HepG2 (cell line): ENCODE results near the gene CST8. TPM values are rescaled to one million over a fixed set of nuclear protein-coding genes. Genes with fewer than 3 reads are reported as not detected.

Experiments
- ATAC-seq: fragments of 200-7000 bp; cut with Tn5 transposase; 3 replicates; pipeline ENCODE4 v1.9.1; 2020; ENCODE audit warnings: mild to moderate bottlenecking, moderate library complexity
- BruUV-seq: library from RNA; stranded (reverse); fragments of 400-500 nt; replicated peaks from 2 replicates; lab custom pipeline; 2021; lab: Mats Ljungman, UMichigan
- CTCF ChIA-PET: fragments of 300-600 bp; formaldehyde crosslinking; extraction: SDS; loops from one replicate; lab custom pipeline; 2021; ENCODE audit warnings: low total read pairs, inconsistent platforms, low intra/inter-chr PET ratio; lab: Yijun Ruan, JAX
- POLR2A ChIA-PET: fragments of 350-600 bp; sonication (Branson Sonifier 250); formaldehyde crosslinking; loops from one replicate; lab custom pipeline; 2020; ENCODE audit warnings: antibody characterized with exemption, inconsistent platforms; lab: Yijun Ruan, JAX
- DNase-seq: peaks from one replicate; pipeline ENCODE4 v3.0.0-alpha.2; 2015; ENCODE audit warnings: low spot score
- FAIRE-seq: peaks from 3 replicates; lab custom pipeline; 2011; peaks lifted over from hg19 to GRCh38; lab: Jason Lieb, UNC
- H2AFZ ChIP-seq: one replicate; pipeline ENCODE4 v1.6.1; 2011; ENCODE audit warnings: low read length, inconsistent platforms
- H3K27ac ChIP-seq: fragments of 300-600 bp; 3 replicates; pipeline ENCODE4 v1.8.0; 2011; ENCODE audit warnings: mixed run types, mild to moderate bottlenecking, mixed read lengths, low read length, inconsistent platforms; ENCODE audit not compliant: insufficient read depth; ENCODE audit errors: extremely low read length
- H3K27me3 ChIP-seq, 2 experiments: fragments of 200-600 bp in 1 of 2; 2 replicates in 1 of 2; 3 replicates in 1 of 2; pipeline versions ENCODE4 v1.6.0 to v1.8.0; 2011; ENCODE audit warnings: low read length in 2 of 2, mild to moderate bottlenecking in 2 of 2, moderate library complexity in 2 of 2, inconsistent platforms in 1 of 2; ENCODE audit not compliant: insufficient read depth in 2 of 2, control insufficient read depth in 1 of 2
- H3K36me3 ChIP-seq, 2 experiments: fragments of 200-600 bp in 1 of 2; replicated peaks in 1 of 2; 2 replicates in 1 of 2; 3 replicates in 1 of 2; pipeline versions ENCODE4 v1.5.1 to v1.8.0; 2011; ENCODE audit warnings: low read length in 2 of 2, inconsistent platforms in 1 of 2; ENCODE audit not compliant: insufficient read depth in 2 of 2, control insufficient read depth in 1 of 2
- H3K4me1 ChIP-seq: 2 replicates; pipeline ENCODE4 v1.5.1; 2012; ENCODE audit warnings: low read length, inconsistent platforms; ENCODE audit not compliant: insufficient read depth
- H3K4me2 ChIP-seq: 2 replicates; pipeline ENCODE4 v1.6.0; 2011; ENCODE audit warnings: low read depth, low read length, inconsistent platforms
- H3K4me3 ChIP-seq, 3 experiments: fragments of 200-600 bp in 1 of 3; sonication (generic), shearing (Covaris generic) in 1 of 3; replicated peaks in 1 of 3; 2 replicates each; pipeline ENCODE4 v1.5.1; 2011 to 2016; ENCODE audit warnings: low read length in 3 of 3, inconsistent platforms in 2 of 3, low read depth in 2 of 3, mild to moderate bottlenecking in 2 of 3, control low read depth in 1 of 3, mixed read lengths in 1 of 3; ENCODE audit not compliant: insufficient read depth in 1 of 3
- H3K79me2 ChIP-seq: one replicate; pipeline ENCODE4 v1.6.1; 2011; ENCODE audit warnings: low read length, inconsistent platforms; ENCODE audit not compliant: insufficient read depth
- H3K9ac ChIP-seq: 2 replicates; pipeline ENCODE4 v1.6.0; 2011; ENCODE audit warnings: mild to moderate bottlenecking, low read depth, low read length, inconsistent platforms; ENCODE audit not compliant: insufficient read depth
- H3K9me3 ChIP-seq: 2 replicates; pipeline ENCODE4 v1.5.1; 2012; ENCODE audit warnings: mild to moderate bottlenecking, low read length
- H4K20me1 ChIP-seq: 2 replicates; pipeline ENCODE4 v1.6.0; 2011; ENCODE audit warnings: inconsistent platforms, mild to moderate bottlenecking, low read length, moderate library complexity; ENCODE audit not compliant: insufficient read depth
- AKNA ChIP-seq: sonication (generic); formaldehyde crosslinking; IDR thresholded peaks from 2 replicates; pipeline ENCODE4 v1.4.0; 2020; ENCODE audit warnings: missing genetic modification reagents, borderline replicate concordance
- BCL3 ChIP-seq: sonication (generic); formaldehyde crosslinking; IDR thresholded peaks from 2 replicates; pipeline ENCODE4 v1.5.1; 2020; ENCODE audit warnings: mild to moderate bottlenecking, missing genetic modification reagents, moderate library complexity
- DDIT3 ChIP-seq: sonication (generic); formaldehyde crosslinking; IDR thresholded peaks from 2 replicates; pipeline ENCODE4 v1.4.0; 2020; ENCODE audit warnings: mild to moderate bottlenecking, missing genetic modification reagents
- DZIP1 ChIP-seq: sonication (generic); formaldehyde crosslinking; IDR thresholded peaks from 2 replicates; pipeline ENCODE4 v1.5.0; 2020; ENCODE audit warnings: mild to moderate bottlenecking, missing genetic modification reagents
- ONECUT2 ChIP-seq: sonication (generic); formaldehyde crosslinking; IDR thresholded peaks from 2 replicates; pipeline ENCODE4 v1.4.0; 2020; ENCODE audit warnings: missing genetic modification reagents
- TRAFD1 ChIP-seq: sonication (generic); formaldehyde crosslinking; IDR thresholded peaks from 2 replicates; pipeline ENCODE4 v1.5.1; 2020; ENCODE audit warnings: missing genetic modification reagents, mild to moderate bottlenecking, borderline replicate concordance
- ZNF18 ChIP-seq: sonication (generic); formaldehyde crosslinking; IDR thresholded peaks from 2 replicates; pipeline ENCODE4 v1.8.0; 2022; ENCODE audit warnings: mild to moderate bottlenecking, missing genetic modification reagents; ENCODE audit not compliant: insufficient replicate concordance
- ZNF383 ChIP-seq: sonication (generic); formaldehyde crosslinking; IDR thresholded peaks from 2 replicates; pipeline ENCODE4 v1.4.0; 2020; ENCODE audit warnings: missing genetic modification reagents, mild to moderate bottlenecking, borderline replicate concordance
- WGBS: methylation state at CpG from one replicate; pipeline ENCODE4 v1.1.6; 2017; ENCODE audit warnings: low lambda C conversion rate; 5-methylcytosine and 5-hydroxymethylcytosine counted together
- in situ Hi-C: cut with HindIII; loops from 2 replicates; pipeline ENCODE4 v1.10.0; 2017; ENCODE audit warnings: low pct_unique_long_range_greater_than_20kb; ENCODE audit not compliant: extremely low pct_ligation_motif_present
- intact Hi-C: fragments of 100-400 bp; cut with micrococcal nuclease; formaldehyde crosslinking; loops from one replicate; pipeline ENCODE4 v1.10.0; 2022; ENCODE audit not compliant: unreplicated experiment
- polyA plus RNA-seq, 8 experiments: library from polyadenylated mRNA; depleted of rRNA in 3 of 8; stranded (reverse) in 7 of 8; unstranded in 1 of 8; fragments of >200 nt; fragmentation: Illumina TruSeq in 4 of 8; extraction: Trizol in 4 of 8; gene quantifications; 2 replicates each; pipeline versions ENCODE4 v1.2.1 to v1.2.3, GENCODE V29; 2011 to 2016; ENCODE audit warnings: low read depth in 4 of 8, missing spikeins in 1 of 8, mixed read lengths in 1 of 8; ENCODE audit not compliant: insufficient read depth in 1 of 8
- total RNA-seq, 5 experiments: library from RNA; depleted of rRNA; stranded (reverse); fragments of >200 nt; fragmentation: Illumina TruSeq; extraction: Trizol; gene quantifications; 2 replicates each; pipeline ENCODE4 v1.2.3, GENCODE V29; 2016; ENCODE audit warnings: low read depth in 1 of 5

Gene CST8
- total and polyA plus RNA-seq, 2 of the 13 experiments (the other 11 are each of a cell fraction or from before 2014, with no cell fraction given) = not detected

- intact Hi-C loops (no loop called here), in situ Hi-C loops (no loop called here)
- no TSS peak for BruUV-seq
- Histone ChIP-seq H3K36me3 (no peaks in the 10 kb centered on the region), H3K27ac (no peak overlapping the region), H3K27me3 (peaks cover 0 to 9% of the 10 kb centered on the region in 2 experiments; a peak in 1 of 5 replicates), H3K9ac (no peak overlapping the region), H3K4me1 (peaks cover 33% of the 10 kb centered on the region), H2AFZ (no peak overlapping the region), H4K20me1 (no peaks in the 10 kb centered on the region), H3K4me2 (peak overlapping the region; percentile 20; the same call in 1 of the 2 replicates), H3K4me3 (no peak overlapping the region), H3K9me3 (no peaks in the 10 kb centered on the region), H3K79me2 (no peaks in the 10 kb centered on the region)
- ChIA-PET POLR2A (no interaction called here), CTCF (no interaction called here)
- ATAC-seq (no peak), DNase-seq (no peak), FAIRE-seq (no peak)
- 57% methylated on average over 6 of the region's 6 CpGs for WGBS
- TF ChIP-seq AKNA (CRISPR knock-in tag) (no peak), DDIT3 (CRISPR knock-in tag) (no peak), ZNF383 (CRISPR knock-in tag) (no peak), TRAFD1 (no peak), ZNF18 (no peak), DZIP1 (no peak), ONECUT2 (CRISPR knock-in tag) (no peak), BCL3 (no peak)
Observed at GRCh38 chr20:23519556-23519955, 28.6 kb downstream of the CST8 start.
